ENCODE measurements around the gene CEP57.
"Not testable (repeated sequence)": the region's sequence is repeated elsewhere in the genome, so short reads cannot be mapped to it uniquely, and the experiment has no call there.

CEP57 gene

DNA sequence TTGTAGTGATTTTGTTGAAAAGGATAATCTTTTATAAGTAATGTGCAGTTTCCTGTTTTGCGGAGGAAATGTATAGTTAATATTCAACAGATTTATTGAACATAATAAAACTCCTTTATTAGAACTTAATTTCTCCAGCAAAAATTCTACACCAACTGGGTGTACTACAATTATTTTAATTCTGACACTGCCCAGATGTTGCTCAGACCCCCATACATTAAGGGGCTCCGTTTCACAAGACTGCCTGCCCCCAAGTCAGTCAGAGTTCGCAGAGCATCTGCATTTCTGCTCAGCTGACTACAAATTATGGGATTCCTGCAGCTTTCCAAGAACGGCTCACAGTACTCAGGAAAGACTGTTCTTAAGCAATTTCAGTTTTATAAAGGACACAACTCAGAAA, 6.2 kb downstream of the CEP57 start:
- no peak for DNase-seq (ENCODE audit: low read depth in 2 of 2)

DNA sequence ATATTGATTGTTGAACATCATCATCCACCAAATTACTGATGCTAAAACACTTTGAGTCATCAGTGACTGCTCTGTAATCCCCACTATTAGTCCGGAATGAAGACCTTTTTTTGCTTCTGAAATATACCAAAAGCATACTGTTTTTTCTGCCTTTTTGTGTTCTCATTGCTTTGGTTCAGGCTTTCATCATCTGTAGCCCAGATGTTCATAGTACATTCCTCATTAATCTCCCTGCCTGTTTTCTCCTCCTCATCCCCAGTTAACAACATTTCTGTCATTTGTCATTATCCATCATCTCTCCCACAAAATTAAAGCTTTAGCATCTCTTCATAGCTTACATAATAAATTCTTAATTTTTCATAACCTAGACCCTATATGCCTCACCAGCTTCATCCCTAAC, 9.2 kb downstream of the CEP57 start:
- no peak for DNase-seq (ENCODE audit: low read depth in 2 of 2)

- DNase-seq (ENCODE audit: low read depth in 2 of 2) = no peak
Measured at GRCh38 chr11:95800438-95800837, 10.1 kb downstream of the CEP57 start.

DNA sequence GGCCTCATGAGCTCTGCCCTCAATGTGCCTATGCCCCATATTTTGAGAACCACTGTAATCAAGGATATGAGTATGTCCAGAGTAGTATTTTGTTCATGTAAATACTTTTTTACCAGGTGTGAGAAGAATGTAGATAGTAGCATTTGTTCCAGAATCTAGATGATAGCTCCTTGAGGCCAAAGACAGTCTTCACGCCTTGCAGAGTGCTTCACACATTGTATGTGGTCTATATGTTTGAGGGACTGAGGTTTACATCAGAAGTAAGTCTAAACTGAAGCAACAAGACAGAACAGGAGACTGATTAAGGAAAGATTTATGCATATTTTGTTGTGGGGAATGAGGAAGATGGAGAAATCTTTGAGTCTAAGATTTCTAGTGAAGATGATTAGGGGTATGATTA, 12.5 kb downstream of the CEP57 start:
- no peak for DNase-seq (ENCODE audit: low read depth in 2 of 2)

DNA sequence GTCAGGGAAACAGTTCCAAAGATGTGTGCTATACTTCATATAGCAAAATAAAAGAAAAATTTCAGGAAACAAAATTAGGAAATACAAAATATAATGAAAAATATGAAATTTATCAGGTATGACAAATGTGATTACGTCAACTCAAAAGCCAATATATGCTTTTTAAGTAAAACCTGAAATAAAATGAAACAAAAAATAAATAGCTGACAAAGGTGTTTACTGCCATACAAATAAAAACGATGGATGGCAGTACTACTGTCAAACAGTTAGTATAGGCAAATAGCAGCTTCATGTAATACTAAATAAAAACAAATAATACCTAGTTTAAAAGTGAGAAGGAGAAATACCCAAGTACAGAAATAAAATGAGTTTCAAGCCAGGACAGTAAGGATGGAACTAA, 13.7 kb downstream of the CEP57 start:
- no peak for DNase-seq (ENCODE audit: low read depth in 2 of 2)

DNA sequence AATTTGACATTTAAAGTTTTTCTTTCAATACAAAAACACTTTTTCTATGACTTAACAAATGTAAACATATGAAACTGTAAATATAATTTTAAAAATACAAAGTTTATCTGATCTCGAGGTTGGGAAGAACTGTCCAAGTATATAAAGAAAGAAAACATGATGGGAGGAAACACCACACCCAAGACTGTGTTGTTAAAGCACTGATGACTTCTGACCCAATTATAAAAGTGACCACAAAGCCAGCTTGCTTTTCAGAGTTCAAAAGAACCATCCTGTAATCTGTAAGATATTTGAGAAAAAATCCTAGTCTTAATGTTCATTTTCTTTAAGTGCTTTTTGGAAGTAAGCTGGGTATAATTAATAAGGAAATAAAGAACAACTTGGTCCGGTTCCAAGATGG, 15.6 kb downstream of the CEP57 start:
- no peak for DNase-seq (ENCODE audit: low read depth in 2 of 2)

GRCh38 chr11:95806464-95806863, 16.2 kb downstream of the CEP57 start:
- DNase-seq (ENCODE audit: low read depth in 2 of 2) = not testable (repeated sequence)

DNA sequence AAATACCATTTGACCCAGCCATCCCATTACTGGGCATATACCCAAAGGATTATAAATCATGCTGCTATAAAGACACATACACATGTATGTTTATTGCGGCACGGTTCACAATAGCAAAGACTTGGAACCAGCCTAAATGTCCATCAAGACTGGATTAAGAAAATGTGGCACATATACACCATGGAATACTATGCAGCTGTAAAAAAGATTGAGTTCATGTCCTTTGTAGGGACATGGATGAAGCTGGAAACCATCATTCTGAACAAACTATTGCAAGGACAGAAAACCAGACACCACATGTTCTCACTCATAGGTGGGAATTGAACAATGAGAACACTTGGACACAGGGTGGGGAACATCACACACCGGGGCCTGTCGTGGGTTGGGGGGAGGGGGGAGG, 20.8 kb downstream of the CEP57 start:
- not testable (repeated sequence) for DNase-seq (ENCODE audit: low read depth in 2 of 2)

GRCh38 chr11:95816037-95816436, 25.7 kb downstream of the CEP57 start:
- no peak for DNase-seq (ENCODE audit: low read depth in 2 of 2)

- DNase-seq (ENCODE audit: low read depth in 2 of 2) = no peak
Measured at GRCh38 chr11:95821640-95822039, 31.3 kb downstream of the CEP57 start.

GRCh38 chr11:95827696-95828095, 37.4 kb downstream of the CEP57 start:
- DNase-seq (ENCODE audit: low read depth in 2 of 2) = no peak

GRCh38 chr11:95829580-95830259, 39.4 kb downstream of the CEP57 start:
- no peak for DNase-seq (ENCODE audit: low read depth in 2 of 2)

- DNase-seq (ENCODE audit: low read depth in 2 of 2) = no peak
Measured at GRCh38 chr11:95831198-95831883, 41.0 kb downstream of the CEP57 start.

GRCh38 chr11:95832763-95833162, 42.5 kb downstream of the CEP57 start:
- DNase-seq (ENCODE audit: low read depth in 2 of 2) = no peak

DNA sequence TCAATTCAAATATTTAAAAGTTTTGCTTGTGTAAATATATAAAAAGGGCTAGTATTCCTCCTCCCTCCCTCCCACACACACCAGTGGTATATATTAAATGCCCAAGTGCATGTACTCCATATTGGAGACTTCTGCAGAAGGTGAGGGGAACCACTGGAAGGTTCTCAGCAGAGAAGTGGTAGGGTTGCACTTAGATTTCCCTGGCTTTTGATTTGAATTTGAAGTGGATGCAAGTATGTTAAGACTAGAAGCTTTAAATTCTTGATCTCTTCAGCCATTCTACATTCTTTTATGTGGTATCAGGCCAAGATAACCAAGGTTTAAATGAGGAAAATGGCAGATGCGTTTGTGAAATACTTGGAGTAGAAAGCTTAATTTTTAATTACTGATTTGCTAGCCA, 43.1 kb downstream of the CEP57 start:
- DNase-seq (ENCODE audit: low read depth in 2 of 2) = no peak

DNA sequence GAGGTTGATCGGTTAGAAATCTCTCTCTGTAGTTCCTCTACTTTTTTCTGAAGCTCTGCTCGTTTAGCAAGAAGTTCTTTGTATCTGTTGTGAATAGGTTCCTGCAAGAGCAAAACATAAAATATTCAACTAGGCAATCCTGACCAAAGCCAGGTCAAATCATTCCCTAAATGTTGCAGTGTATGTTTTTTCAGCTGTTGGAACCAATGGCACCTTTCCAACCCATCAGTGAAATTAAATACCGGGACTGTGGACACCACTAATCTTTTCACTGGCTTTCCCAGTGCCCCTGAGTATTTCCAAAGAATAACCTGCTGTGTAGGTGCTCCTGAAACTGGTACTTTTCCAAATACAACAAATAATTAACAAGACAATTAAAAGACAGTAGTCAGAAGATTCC, 45.1 kb downstream of the CEP57 start:
- no peak for DNase-seq (ENCODE audit: low read depth in 2 of 2)

DNA sequence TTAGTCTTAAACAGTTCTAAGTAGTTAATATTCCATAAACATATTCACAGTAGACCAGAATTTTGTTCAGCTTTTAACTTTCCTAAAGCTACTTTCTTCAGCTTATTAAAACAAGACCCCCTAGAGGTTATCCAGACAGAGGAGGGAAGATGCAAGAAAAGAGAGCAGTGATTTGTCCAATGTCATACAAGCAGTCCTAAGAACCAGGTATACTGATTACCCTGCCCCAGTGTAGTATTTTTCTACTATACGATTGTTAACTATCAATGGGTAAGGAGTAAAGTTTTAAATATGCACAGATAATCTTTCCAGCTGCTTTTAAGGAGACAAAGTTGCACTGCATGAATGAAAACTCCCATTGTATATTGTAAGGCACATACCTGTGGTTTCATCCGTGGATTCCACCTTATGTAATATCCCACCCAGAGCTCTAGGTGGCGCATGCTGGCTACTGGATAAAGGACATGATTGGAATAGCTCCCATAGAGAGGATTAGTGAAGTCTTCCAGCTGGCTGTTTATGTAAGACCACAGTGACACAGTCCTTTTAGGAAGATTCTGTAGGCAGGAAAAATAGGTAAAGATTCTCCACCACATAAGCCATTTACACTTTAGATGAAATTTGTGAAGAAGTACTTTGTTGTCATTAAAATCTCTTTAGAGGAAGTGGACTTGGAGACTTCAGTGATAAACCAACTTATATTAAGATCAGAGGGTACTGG, 45.6 kb downstream of the CEP57 start:
- peak; percentile 20 to 22 for DNase-seq (ENCODE audit: low read depth in 2 of 2)

DNA sequence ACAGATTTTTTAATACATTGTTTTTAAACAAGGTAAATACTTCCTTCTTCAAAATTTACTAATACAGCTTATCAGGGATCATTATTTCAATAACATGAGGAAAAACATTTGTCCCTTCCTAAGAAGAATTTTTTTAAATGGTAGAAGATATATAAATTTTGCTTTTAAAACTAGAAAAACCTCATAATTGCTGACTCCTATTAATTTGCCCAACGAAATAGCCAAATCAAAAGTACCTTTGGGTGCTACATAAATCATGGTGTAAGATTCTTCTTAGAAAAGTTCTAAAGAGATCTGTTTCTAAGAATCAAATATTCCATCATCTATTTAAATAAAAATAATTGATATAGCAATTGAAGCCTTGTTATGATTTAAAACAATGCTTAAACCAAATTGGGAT, 54.9 kb downstream of the CEP57 start:
- no peak for DNase-seq (ENCODE audit: low read depth in 2 of 2)

DNA sequence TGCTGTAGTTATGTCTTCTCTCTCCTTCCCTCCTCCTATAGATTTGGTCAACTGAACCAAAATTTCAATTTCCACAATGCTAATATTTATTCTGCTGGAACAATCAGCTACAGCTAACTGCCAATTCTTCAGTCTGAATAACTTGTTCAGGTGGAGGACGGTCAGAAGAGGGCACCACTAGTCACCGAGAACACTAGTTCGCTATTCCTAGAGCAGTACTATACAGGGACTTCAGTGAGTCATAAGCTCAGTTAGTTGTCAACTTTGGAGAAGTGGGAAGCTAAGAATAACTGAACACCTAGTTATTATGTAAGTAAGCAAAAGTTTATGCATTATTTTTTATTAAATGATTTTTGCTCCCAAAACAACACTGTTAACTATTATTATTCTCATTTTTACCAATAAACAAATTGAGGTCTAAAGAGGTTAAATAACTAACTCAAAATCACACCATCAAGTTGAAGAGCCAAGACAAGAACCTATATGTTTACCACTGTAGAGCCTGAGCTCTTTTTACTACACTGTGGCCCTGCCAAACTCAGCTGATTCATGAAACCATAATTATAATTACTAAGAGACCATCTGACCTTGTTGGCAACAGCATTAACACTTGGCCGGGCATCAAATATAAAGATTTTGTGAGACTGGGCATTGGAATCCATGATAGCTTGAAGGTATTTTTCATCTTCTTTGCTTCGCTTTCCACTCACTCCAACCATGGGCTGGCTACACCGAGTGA, 59.0 kb downstream of the CEP57 start:
- no peak for DNase-seq (ENCODE audit: low read depth in 2 of 2)

GRCh38 chr11:95850137-95850536, 59.8 kb downstream of the CEP57 start:
- DNase-seq (ENCODE audit: low read depth in 2 of 2) = no peak

DNA sequence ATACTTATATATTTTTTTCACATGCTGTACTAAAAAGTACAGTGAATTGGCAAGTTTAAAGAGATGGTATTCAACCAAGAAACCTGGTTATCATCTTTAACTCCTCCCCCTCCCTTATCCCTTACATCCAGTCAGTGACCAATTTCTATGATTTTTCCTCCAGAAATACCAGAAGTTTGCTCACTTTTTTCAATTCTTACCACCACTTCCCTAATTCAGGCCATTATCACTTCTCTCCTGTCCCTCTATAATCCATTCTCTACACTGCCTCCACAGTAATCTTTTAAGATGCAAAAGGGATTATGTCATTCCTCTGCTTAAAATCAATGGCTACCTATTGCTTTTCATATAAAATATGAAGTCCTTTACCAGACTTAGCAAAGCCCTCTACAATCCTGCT, 62.8 kb downstream of the CEP57 start:
- DNase-seq (ENCODE audit: low read depth in 2 of 2) = no peak

DNA sequence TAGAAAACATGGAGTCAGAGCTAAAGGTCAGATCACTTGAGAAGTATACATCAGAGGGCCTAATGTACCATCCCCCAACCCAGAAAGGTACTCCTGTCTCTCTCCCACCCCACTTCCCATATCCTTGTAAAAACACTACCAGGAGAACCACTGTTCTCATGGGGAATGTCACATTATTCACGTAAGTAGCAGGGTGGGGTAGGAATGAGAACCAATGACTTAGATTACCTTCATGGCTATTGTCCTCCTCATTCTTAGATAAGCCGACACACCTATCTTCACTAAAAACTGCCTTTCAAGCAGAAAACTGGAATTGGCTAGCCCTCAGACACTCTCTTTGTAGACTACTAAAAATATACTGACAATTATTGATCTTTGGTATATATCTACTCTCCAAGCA, 63.6 kb downstream of the CEP57 start:
- no peak for DNase-seq (ENCODE audit: low read depth in 2 of 2)
